Neuron (in vitro differentiated cells): Measurements from ENCODE around the gene ZNF571.

Experiments used
- H2AFZ ChIP-seq: one replicate; pipeline ENCODE4 v1.6.1; 2013; ENCODE audit warnings: low read depth, mild to moderate bottlenecking, inconsistent platforms, low read length, moderate library complexity
- H3K27me3 ChIP-seq: one replicate; pipeline ENCODE4 v1.6.1; 2013; ENCODE audit warnings: low read length; ENCODE audit not compliant: insufficient read depth
- H3K36me3 ChIP-seq: one replicate; pipeline ENCODE4 v1.6.1; 2013; ENCODE audit warnings: low read length; ENCODE audit not compliant: insufficient read depth
- H3K4me1 ChIP-seq: one replicate; pipeline ENCODE4 v1.6.1; 2013; ENCODE audit warnings: low read length; ENCODE audit not compliant: insufficient read depth
- H3K4me3 ChIP-seq: 2 replicates; pipeline ENCODE4 v1.5.1; 2013; ENCODE audit warnings: mild to moderate bottlenecking, low read length, moderate library complexity
- H3K9me3 ChIP-seq: one replicate; pipeline ENCODE4 v1.6.1; 2013; ENCODE audit warnings: low read length

The ZNF571 gene

DNA sequence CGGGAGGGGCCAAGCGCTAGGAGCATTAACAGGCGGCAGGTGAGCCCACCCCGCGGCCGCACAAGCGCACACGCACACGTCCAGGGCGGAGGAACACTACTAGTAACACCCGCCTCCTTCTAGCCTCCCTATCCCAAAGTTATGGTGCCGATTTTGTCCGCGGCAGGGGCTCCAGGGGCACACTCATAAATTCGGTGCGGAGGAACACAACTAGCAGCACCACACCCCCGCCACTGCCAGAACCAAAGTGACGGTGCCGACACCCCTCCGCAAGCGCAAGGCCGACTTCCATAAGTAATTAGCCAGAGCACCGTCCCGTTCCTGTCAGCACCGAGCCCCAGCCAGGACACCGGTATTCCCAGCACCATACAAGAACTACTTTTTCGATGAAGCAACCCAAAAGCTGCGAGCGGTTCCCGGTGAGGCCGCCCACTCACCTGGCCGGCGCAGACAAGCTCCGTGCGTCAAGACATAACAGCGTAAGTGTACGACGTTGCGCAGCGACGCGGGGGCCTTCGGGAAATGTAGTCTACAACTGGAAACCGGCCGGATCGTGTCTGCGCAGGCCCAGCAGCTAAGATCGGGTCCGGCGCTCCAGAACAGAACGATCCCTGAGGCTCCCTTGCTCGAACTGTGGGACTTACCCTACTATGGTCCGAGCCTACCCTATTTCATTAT, at the start of gene ZNF571, which contains the start of gene ZNF540:
TSS of gene ZNF571 (minus strand) at position 489 of the 678 bp plus-strand sequence. CDS start 8,116 bp downstream, outside the sequence.
TSS of gene ZNF540 (plus strand) at position 573 of the 678 bp plus-strand sequence. CDS start 3,572 bp downstream, outside the sequence.
- Histone ChIP-seq H3K9me3 (peaks cover 6% of the 10 kb centered on the region), H3K36me3 (no peaks in the 10 kb centered on the region), H3K4me3 (peak within 1 kb of the TSS; percentile 90), H3K4me1 (peaks cover 7% of the 10 kb centered on the region), H3K27me3 (no peaks in the 10 kb centered on the region), H2AFZ (peak within 1 kb of the TSS; percentile 96)

- H3K36me3 ChIP-seq = peaks cover 55% of the 10 kb centered on the region
- H3K4me1 ChIP-seq = no peaks in the 10 kb centered on the region
- no peaks in the 10 kb centered on the region for H3K27me3 ChIP-seq
- H2AFZ ChIP-seq = no peak overlapping the region
- H3K9me3 ChIP-seq = peaks cover 54% of the 10 kb centered on the region
- no peak overlapping the region for H3K4me3 ChIP-seq
Measured at GRCh38 chr19:37635076-37636056, 40.8 kb upstream of the ZNF571 start.

DNA sequence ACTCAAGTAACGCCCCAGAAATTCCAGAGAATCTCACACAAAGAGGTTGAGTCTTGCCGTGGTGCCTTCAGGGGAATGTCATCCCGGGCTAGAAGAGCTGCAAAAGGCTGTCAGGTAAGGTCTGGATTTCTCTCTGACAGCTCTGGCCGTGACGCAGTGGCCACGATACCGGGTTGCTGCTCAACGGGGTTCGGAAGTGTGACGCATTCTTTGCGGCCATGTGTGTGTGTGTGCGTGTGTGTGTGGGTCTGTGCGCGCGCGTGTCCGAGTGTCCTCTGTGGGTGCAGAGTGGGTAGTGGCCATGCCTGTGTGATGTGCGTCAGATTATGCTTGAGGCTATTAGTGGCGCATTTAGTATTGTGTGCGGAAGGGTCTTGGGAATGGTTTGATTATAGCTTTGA, 390 bp upstream of the ZNF571 start:
- H3K27me3 ChIP-seq = no peaks in the 10 kb centered on the region
- H3K4me1 ChIP-seq = peaks cover 7% of the 10 kb centered on the region
- H3K36me3 ChIP-seq = no peaks in the 10 kb centered on the region
- peaks cover 6% of the 10 kb centered on the region for H3K9me3 ChIP-seq
- H3K4me3 ChIP-seq = peak overlapping the region; percentile 90
- peak overlapping the region; percentile 96 for H2AFZ ChIP-seq

DNA sequence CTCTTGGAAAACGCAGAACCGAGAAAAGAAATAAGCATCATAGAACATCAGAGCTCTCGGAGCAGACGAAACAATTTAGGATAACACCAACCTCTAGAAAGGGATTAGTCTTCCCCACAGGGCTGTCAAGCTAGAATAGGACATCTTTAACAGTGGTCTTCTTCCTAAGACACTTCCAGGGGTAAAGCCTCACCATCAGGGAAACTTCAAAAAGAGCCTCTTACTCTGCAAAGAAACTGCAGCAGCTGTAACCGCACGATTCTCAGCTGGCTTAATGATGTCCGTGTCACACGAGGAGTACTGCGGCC, 642 bp downstream of the ZNF571 start:
- H2AFZ ChIP-seq = peak overlapping the region; percentile 96
- peaks cover 7% of the 10 kb centered on the region for H3K4me1 ChIP-seq
- H3K9me3 ChIP-seq = peaks cover 6% of the 10 kb centered on the region
- H3K36me3 ChIP-seq = no peaks in the 10 kb centered on the region
- H3K27me3 ChIP-seq = no peaks in the 10 kb centered on the region
- H3K4me3 ChIP-seq = peak overlapping the region; percentile 90

DNA sequence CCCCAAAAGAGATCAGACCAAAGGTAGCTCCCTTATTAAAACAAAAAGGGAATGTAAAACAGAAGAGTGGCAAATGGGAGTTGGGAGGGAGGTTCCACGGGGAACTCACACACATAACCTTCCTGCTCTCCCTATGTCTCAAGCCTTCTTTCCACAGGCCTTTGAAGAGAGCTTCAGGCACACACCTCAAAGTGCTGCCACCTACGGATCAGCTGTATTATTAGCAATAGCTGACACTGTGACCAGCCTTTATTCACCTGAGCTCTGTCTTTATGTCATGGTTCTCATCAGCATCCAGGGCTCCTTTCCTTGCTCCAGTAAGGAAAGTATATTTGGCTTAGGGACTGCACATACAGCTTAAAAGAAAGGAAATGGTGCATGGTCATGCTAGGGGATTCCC, 11.3 kb downstream of the ZNF571 start:
- H2AFZ ChIP-seq = no peak overlapping the region
- peaks cover 65% of the 10 kb centered on the region for H3K9me3 ChIP-seq
- H3K27me3 ChIP-seq = no peaks in the 10 kb centered on the region
- H3K36me3 ChIP-seq = peaks cover 40% of the 10 kb centered on the region
- H3K4me3 ChIP-seq = no peak overlapping the region
- no peaks in the 10 kb centered on the region for H3K4me1 ChIP-seq

DNA sequence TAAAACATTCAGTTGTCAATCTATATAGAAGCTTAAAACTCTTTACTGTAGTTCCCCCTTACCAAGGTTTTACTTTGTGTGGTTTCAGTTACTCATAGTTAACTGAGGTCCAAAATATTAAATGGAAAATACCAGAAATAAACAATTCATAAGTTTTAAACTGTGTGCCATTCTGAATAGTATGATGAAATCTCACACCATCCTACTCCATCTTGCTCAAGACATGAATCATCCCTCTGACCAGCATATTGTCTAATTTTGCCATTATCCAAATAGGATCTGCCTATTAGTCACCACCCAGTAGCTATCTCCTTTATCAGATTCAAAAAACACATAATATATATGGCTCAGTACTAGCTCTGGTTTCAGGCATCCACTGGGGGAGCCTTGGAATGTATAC, 22.4 kb downstream of the ZNF571 start:
- Histone ChIP-seq H2AFZ (no peak overlapping the region), H3K36me3 (peaks cover 7% of the 10 kb centered on the region), H3K9me3 (peaks cover 50% of the 10 kb centered on the region), H3K27me3 (no peaks in the 10 kb centered on the region), H3K4me1 (no peaks in the 10 kb centered on the region), H3K4me3 (no peak overlapping the region)

GRCh38 chr19:37565370-37565669, 29.3 kb downstream of the ZNF571 start:
- Histone ChIP-seq H2AFZ (no peak overlapping the region), H3K36me3 (peaks cover 21% of the 10 kb centered on the region), H3K4me1 (no peaks in the 10 kb centered on the region), H3K4me3 (no peak overlapping the region), H3K9me3 (peaks cover 82% of the 10 kb centered on the region), H3K27me3 (no peaks in the 10 kb centered on the region)

DNA sequence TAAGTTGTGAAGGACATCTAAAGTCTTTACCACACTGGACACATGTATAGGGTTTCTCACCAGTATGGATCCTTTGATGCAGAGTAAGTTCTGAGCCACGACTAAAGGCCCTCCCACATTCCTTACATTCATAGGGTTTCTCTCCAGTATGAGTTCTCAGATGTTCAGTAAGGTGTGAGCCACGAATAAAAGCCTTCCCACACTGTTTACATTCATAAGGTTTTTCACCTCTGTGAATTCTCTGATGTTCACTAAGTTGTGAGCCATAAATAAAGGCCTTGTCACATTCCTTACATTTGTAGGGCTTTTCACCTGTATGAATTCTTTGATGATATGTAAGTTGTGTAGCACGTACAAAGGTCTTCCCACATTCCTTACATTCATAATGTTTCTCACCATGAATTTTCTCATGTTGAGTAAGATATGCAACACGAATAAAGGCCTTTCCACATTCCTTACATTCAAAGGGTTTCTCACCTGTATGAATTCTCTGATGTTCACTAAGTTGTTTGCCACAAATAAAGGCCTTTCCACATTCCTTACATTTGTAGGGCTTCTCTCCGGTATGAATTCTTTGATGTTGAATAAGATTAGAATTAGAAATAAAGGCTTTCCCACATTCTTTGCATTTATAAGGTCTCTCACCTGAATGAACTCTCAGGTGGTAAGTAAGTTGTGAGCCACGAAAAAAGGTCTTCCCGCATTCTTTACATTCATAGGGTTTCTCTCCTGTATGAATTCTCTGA, 29.8 kb downstream of the ZNF571 start:
- Histone ChIP-seq H3K4me3 (no peak overlapping the region), H3K4me1 (no peaks in the 10 kb centered on the region), H3K36me3 (peaks cover 21% of the 10 kb centered on the region), H3K9me3 (peaks cover 78% of the 10 kb centered on the region), H2AFZ (no peak overlapping the region), H3K27me3 (no peaks in the 10 kb centered on the region)

DNA sequence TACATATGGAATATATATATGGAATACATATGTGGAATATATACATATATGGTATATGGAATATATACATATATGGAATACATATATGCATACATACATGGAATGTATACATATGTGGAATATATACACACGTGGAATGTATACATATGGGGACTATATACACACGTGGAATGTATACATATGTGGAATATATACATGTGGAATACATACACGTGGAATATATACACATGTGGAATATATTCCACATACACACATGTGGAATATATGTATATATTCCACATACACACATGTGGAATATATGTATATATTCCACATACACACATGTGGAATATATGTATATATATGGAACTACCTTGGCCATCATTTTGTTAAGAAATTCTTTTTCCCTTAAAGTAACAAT, 31.1 kb downstream of the ZNF571 start:
- Histone ChIP-seq H3K4me3 (no peak overlapping the region), H3K36me3 (peaks cover 21% of the 10 kb centered on the region), H3K4me1 (no peaks in the 10 kb centered on the region), H3K9me3 (peaks cover 75% of the 10 kb centered on the region), H2AFZ (no peak overlapping the region), H3K27me3 (no peaks in the 10 kb centered on the region)

DNA sequence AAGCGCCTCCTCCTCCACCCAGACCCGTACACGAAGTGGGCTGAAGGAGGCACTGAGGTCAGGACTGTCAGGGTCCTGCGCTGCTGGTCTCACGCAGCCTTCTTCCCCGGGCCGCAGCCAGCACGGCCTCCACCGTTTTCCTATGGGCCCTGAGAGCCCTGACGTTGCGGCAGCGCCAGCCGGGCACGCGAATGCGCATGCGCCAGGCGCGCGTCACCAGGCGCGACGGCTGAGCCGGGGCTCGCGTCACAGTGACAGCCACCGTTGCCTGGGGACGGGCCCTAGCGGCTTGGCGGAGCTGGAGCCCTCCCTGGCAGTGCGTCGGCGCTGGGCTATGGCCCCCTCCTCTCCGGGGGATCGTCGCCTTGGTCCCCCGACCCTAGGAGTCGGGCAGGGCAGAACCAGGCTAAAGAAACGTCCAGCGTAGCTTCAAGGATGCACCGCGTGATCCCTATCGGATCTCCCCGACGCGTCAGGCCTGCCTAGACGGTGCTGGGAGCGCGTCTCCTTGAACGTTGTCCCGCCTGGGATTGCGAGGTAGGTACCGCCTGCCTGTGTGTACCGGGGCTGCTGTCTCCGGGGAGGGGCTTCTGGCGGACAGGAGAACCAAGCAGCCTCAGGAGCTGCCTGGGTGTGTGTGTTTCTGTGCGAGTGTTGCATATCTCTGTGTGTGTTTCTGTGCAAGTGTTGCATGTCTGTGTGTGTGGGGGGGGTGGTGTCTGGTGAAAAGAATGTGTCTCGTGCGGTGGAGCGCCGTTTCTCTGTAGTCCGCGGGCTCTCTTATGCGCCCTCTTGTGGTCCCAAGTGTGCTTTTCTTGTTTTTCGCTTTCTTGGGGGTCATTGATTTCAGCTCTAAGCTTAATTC, 43.2 kb downstream of the ZNF571 start:
- Histone ChIP-seq H3K9me3 (peaks cover 60% of the 10 kb centered on the region), H3K4me3 (peak overlapping the region; percentile 17)

GRCh38 chr19:37537391-37537947, 57.1 kb downstream of the ZNF571 start:
- Histone ChIP-seq H3K27me3 (no peaks in the 10 kb centered on the region), H3K36me3 (peaks cover 46% of the 10 kb centered on the region), H3K4me3 (no peak overlapping the region), H2AFZ (no peak overlapping the region), H3K4me1 (no peaks in the 10 kb centered on the region), H3K9me3 (peaks cover 49% of the 10 kb centered on the region)

More for the DNA sequence above, 43.2 kb downstream of the ZNF571 start:
- Histone ChIP-seq H3K4me1 (no peaks in the 10 kb centered on the region), H2AFZ (no peak overlapping the region), H3K36me3 (no peaks in the 10 kb centered on the region), H3K27me3 (no peaks in the 10 kb centered on the region)

DNA sequence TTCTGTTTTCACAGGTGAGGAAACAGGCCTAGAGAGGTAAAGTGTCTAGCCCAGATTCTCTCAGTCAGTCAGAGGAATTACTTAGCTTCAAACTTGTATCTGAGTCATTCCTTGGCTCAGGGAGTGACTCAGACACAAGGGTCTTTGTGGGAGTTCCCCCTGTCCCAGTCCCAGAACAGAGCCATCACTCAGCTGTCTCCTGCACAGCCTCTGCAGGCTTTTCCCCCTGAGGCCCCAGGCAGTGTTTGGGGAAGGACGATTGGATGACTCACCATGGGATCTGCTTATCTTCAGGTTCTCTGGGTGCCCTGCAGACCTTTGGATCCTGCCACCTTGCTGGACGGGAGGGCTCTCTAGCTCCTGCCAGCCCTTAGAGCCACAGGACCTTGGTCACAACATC, 74.7 kb downstream of the ZNF571 start:
- Histone ChIP-seq H3K4me1 (no peaks in the 10 kb centered on the region), H3K9me3 (peaks cover 52% of the 10 kb centered on the region), H2AFZ (no peak overlapping the region), H3K27me3 (no peaks in the 10 kb centered on the region), H3K4me3 (no peak overlapping the region), H3K36me3 (peaks cover 41% of the 10 kb centered on the region)
